NB4 (cell line): ENCODE results near the gene WNT1.

Experiments used
- CTCF ChIP-seq: IDR thresholded peaks from one replicate; pipeline ENCODE4 v1.5.1; 2012; ENCODE audit warnings: low read depth, low read length
- MAX ChIP-seq: IDR thresholded peaks from 2 replicates; pipeline ENCODE4 v1.6.1; 2011; ENCODE audit warnings: low read depth, low read length
- MYC ChIP-seq: IDR thresholded peaks from 2 replicates; pipeline ENCODE4 v1.6.1; 2011; ENCODE audit warnings: low read depth, low read length
- POLR2A ChIP-seq: IDR thresholded peaks from 2 replicates; pipeline ENCODE4 v1.6.1; 2011; ENCODE audit warnings: mild to moderate bottlenecking; ENCODE audit not compliant: insufficient read length; ENCODE audit errors: extremely low read depth

DNA sequence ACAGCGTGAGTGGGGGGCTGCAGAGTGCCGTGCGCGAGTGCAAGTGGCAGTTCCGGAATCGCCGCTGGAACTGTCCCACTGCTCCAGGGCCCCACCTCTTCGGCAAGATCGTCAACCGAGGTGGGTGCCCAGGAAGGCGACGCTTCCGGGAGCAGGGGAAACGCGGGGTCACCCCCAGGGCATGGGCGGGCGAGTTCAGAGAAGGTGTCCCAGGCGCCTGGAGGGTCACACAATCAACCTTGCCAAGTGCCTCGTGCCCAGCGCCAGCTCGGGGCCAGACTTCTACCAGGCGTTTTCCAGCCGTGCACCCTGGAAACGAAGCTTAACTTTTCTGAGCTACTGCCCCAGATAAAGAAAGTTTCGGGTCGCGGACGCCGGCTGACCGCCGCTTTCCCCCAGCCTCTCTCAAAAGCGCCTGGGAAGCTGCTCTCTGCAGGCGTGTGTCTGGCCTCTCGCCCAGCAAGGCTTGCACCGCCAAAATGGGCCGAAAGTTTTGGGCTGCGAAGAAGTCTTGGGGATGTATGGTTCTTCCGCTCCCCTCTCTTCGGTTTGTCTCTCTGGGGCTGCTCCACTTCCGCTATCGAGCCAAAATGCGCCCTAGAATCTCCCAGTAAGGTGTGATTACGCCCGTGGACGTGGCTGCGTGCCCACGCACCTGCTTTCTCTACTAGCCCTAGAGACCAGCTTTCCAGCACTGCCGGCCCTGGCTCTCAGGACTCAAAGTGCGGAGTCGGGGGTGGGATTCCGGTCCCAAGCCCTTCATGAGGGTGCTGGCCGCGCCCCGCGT is 1.7 kb downstream of the WNT1 start:
- TF ChIP-seq CTCF (no peak), POLR2A (no peak), MYC (no peak), MAX (no peak)
